GM12874 (cell line): ENCODE measurements around the gene ST6GALNAC6.

Experiments
- TF ChIP-seq, protein P1 (sequence below): IDR thresholded peaks from 2 replicates; pipeline ENCODE4 v1.5.1; 2011; ENCODE audit warnings: low read depth, mild to moderate bottlenecking, control low read depth, low read length, moderate library complexity; ENCODE audit not compliant: insufficient read depth

ST6GALNAC6 gene

DNA sequence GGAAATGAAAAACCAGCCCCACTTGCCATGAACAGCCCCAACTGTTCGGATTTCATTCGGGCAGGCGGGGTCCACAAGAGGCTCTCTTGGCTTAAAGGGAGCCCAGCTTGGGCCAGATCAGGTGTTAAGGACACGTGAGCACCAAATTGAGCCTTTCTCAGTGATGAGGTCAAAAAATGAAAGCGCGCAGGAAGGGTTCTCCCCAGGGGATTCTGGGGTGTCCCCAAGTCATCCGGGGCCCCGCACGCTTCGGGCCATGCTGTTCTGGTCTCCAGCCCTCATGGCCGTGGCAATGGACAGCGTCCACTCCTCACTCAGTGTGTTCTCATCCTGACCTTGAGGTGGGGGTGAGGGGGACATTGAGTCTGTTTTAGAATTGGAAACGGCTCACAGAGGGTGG, 32.9 kb downstream of the ST6GALNAC6 start:
- TF ChIP-seq, protein P1, sequence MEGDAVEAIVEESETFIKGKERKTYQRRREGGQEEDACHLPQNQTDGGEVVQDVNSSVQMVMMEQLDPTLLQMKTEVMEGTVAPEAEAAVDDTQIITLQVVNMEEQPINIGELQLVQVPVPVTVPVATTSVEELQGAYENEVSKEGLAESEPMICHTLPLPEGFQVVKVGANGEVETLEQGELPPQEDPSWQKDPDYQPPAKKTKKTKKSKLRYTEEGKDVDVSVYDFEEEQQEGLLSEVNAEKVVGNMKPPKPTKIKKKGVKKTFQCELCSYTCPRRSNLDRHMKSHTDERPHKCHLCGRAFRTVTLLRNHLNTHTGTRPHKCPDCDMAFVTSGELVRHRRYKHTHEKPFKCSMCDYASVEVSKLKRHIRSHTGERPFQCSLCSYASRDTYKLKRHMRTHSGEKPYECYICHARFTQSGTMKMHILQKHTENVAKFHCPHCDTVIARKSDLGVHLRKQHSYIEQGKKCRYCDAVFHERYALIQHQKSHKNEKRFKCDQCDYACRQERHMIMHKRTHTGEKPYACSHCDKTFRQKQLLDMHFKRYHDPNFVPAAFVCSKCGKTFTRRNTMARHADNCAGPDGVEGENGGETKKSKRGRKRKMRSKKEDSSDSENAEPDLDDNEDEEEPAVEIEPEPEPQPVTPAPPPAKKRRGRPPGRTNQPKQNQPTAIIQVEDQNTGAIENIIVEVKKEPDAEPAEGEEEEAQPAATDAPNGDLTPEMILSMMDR, result no peak

DNA sequence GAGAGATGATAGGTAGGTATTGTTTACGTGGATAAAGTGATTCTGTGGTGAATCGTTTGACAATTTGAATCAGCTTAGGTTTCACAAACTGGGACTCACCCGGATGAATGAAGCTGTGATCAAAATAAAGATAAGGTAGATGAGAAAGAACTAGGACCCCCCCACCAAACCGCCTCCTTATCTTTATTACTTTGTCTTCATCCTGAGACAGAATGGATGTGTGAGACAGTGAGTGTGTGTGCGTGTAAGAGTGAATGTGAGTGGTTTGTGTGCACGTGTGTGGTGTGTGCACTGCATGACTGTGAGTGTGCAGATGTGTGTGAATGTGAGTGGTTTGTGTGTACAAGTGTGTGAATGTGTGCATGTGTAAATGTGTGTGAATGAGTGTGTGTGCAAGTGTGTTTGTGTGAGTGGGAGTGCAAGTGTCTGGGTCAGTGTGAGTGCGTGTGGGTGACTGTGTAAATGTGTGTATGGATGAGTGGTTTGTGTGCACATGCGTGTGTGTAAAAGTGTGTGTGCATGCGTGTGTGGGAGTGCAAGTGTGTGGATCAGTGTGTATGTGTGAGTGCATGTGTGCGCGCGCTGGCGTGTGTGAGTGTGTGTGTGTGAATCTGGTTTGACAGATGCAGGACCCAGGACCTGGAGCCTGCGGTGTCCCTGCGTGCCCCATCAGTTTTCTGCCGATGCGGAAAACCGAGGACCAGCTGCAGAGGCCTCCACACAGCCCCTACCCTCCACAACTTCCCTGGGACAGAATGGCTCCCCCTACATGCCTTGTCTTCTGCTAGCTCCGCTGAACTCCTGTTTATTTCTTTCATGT, 33.5 kb downstream of the ST6GALNAC6 start:
- TF ChIP-seq, protein P1, result no peak

DNA sequence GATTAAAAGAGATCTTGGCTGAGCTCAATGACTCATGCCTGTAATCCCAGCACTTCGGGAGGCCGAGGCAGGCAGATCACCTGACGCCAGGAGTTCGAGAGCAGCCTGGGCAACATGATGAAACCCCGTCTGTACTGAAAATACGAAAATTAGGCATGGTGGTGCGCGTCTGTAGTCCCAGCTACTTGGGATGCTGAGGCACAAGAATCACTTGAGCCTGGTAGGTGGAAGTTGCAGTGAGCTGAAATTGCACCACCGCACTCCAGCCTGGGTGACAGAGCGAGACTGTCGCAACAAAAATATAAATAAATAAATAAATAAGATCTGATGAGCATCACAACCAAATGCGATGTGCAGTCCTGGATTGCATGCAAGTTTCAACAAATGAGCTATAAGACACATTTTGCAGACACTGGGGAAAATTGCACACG, 36.2 kb downstream of the ST6GALNAC6 start:
- TF ChIP-seq, protein P1, result no peak

DNA sequence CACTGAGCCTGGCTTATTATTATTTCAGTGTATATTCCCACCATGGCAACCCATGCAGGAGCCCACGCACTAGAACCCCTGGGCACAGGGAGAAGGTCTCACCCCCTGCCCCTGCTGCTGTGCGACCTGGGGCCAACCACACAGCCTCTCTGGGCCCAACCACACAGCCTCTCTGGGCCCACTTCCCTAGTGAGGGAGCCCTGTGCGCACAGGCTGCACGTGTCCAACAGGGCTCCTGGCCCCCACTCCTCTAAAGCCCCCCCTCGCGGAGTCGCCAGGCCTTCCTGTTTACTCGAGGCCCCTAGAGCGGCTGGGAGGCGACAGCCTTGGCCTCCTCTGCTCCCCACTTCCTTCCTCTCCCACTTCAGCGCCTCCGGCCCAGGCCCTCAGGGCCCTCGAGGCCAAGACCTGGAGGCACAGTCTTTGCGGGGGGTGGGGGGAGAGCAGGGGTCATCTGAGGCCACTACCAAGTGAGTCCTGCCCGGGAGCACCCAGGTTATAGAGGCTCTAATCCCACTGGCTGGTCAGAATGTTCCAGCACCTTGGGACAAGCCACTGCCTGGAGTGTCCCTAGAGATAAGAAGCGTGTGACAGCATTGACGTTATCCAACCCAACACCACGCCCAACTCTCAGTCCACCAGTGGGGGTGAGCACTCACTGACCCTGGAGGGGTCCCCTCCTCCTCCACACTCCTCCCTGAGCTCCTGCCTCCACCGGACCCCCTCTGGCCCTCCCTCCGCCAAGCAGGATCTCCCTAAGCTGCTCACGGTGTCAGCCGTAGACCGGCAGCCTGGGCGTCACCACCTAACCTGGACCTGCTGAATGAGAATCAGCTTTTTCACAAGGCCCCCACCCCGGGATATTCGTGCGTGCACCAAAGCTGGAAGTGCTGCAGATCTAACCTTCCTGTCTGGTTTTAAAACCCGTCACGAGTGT, 37.1 kb downstream of the ST6GALNAC6 start:
- TF ChIP-seq, protein P1, result no peak

DNA sequence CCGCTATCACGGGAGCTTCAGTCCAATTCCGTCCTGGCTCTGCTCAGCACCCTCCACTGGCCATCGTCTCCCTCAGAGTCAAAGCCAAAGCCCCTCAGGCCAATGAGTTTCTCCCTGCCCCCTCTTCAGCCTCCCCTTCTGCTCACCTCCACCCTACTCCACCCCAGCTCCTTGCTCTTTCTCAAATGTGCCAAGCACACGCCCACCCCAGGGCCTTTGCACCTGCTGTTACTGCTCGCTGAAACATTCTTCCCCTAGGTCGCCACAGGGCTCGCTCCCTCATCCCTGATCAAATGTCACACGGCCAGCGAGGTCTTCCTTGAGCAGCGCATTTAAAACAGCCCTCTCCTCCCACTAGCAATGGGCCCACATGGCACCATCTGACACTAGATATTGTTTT, 38.6 kb downstream of the ST6GALNAC6 start:
- TF ChIP-seq, protein P1, result no peak

DNA sequence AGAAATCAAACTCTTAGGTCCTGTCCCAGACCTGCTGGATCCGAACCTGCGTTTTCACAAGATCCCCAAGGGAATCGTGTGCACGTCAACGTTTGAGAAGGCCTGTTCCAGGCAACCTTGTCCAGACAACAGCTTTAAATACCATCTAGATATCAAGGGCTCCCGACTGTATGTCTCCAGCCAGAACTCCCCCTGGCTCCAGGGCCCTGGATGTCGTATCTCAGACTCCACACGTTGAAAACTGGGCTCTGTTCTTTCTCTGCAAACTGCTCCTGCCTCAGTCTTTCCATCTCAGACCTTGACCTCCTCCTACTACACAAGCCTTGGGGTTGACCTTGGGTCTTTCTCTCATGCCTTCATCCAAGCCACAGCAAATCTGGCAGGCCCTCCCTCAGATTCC, 39.1 kb downstream of the ST6GALNAC6 start:
- TF ChIP-seq, protein P1, result no peak

DNA sequence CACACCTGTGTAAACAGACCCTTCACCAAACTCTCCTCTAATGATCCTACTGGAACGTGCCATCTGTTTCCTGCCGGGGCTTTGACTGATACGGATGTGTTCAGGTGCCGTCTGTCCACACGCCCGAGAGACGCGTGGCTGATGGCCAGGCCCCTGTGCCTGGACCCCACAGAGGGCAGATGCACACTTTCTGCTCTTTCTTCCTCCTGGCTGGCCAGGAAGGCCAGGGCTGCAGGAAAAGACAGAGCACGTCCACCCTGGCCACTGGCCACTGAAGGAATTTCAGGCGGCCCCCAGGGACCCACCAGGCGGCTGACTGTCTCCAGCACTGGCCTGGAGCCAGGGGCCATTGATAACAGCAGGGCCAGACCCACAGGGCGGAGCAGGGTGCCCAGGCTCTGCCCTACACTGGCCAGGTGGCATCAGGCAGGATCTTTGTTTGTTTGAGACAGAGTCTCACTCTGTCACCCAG, 41.3 kb downstream of the ST6GALNAC6 start:
- TF ChIP-seq, protein P1, result no peak
